Fibroblast of pulmonary artery (primary cell): ENCODE results near the gene RABEPK.

Experiments
- DNase-seq: peaks from one replicate; pipeline ENCODE4 v3.0.0-alpha.2; 2010; ENCODE audit warnings: low read depth
- H3K4me3 ChIP-seq: replicated peaks from 2 replicates; pipeline ENCODE4 v1.5.1; 2011; ENCODE audit warnings: low read depth, mild to moderate bottlenecking, control low read depth, low read length, moderate library complexity
- TF ChIP-seq, protein P1 (sequence below): IDR thresholded peaks from 2 replicates; pipeline ENCODE4 v1.5.1; 2011; ENCODE audit warnings: mild to moderate bottlenecking, control low read depth, low read length, inconsistent platforms; ENCODE audit errors: missing control alignments

The RABEPK gene

GRCh38 chr9:125235804-125236519, 35.6 kb downstream of the RABEPK start:
- TF ChIP-seq, protein P1, sequence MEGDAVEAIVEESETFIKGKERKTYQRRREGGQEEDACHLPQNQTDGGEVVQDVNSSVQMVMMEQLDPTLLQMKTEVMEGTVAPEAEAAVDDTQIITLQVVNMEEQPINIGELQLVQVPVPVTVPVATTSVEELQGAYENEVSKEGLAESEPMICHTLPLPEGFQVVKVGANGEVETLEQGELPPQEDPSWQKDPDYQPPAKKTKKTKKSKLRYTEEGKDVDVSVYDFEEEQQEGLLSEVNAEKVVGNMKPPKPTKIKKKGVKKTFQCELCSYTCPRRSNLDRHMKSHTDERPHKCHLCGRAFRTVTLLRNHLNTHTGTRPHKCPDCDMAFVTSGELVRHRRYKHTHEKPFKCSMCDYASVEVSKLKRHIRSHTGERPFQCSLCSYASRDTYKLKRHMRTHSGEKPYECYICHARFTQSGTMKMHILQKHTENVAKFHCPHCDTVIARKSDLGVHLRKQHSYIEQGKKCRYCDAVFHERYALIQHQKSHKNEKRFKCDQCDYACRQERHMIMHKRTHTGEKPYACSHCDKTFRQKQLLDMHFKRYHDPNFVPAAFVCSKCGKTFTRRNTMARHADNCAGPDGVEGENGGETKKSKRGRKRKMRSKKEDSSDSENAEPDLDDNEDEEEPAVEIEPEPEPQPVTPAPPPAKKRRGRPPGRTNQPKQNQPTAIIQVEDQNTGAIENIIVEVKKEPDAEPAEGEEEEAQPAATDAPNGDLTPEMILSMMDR, result no peak
- DNase-seq, result no peak
- peak overlapping the region; percentile 33 for H3K4me3 ChIP-seq

DNA sequence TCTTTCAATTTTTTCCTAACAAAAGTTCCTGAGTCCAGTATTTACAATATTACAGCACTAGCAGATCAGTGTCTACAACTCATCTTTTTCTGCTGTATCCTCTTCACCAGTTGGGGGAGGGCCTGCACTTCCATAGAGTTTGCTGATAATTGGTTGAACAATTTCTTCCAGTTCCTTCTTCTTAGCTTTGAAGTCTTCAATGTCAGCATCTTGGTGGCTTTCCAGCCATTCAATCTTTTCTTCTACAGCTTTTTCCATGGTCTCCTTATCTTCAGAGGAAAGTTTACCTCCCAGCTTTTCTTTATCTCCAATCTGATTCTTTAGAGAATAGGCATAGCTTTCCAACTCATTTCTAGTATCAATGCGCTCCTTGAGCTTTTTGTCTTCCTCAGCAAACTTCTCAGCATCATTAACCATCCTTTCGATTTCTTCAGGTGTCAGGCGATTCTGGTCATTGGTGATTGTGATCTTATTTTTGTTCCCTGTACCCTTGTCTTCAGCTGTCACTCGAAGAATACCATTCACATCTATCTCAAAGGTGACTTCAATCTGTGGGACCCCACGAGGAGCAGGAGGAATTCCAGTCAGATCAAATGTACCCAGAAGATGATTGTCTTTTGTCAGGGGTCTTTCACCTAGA, 36.3 kb downstream of the RABEPK start:
- peak; percentile 18 for DNase-seq
- peak overlapping the region; percentile 98 for H3K4me3 ChIP-seq

DNA sequence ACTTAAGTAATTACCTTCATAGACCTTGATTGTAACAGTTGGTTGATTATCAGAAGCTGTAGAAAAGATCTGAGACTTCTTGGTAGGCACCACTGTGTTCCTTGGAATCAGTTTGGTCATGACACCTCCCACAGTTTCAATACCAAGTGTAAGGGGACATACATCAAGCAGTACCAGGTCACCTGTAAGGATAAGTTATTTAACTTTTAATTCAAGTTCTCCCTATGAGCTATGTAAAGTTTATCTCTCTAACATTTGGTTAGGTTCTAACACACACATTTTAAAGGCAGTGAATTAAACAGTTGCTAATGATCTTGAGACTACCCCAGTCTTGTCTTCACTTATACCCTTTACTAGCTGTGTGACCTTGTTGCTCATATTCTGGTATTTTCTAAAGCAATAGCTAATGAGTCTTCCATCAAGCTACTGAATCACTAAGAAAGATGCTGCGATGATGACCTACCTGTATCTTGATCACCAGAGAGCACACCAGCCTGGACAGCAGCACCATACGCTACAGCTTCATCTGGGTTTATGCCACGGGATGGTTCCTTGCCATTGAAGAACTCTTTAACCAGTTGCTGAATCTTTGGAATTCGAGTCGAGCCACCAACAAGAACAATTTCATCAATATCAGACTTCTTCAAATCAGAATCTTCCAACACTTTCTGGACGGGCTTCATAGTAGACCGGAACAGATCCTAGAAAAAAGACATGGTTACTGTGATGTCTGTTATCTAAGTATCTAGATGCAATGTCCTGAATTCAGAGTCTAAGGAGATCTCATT, 38.0 kb downstream of the RABEPK start:
- DNase-seq, result no peak
- H3K4me3 ChIP-seq, result peak overlapping the region; percentile 98

DNA sequence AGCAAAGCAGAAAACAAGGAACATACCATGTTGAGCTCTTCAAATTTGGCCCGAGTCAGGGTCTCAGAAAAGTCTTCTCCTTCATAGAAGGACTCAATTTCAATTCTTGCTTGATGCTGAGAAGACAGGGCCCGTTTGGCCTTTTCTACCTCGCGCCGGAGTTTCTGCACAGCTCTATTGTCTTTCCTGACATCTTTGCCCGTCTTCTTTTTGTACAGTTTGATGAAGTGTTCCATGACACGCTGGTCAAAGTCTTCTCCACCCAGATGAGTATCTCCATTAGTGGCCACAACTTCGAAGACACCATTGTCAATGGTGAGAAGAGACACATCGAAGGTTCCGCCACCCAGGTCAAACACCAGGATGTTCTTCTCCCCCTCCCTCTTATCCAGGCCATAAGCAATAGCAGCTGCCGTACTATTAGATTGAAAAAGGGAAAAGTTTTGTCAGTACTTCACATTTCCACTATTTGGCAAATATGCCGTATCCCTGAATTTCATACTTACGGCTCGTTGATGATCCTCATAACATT, 38.6 kb downstream of the RABEPK start:
- H3K4me3 ChIP-seq, result peak overlapping the region; percentile 98
- TF ChIP-seq, protein P1, result no peak
- no peak for DNase-seq

More for the DNA sequence above, 38.0 kb downstream of the RABEPK start:
- TF ChIP-seq, protein P1, result no peak

- peak overlapping the region; percentile 98 for H3K4me3 ChIP-seq
- no peak for DNase-seq
- TF ChIP-seq, protein P1, result no peak
Observed at GRCh38 chr9:125239631-125240597, 39.6 kb downstream of the RABEPK start.

DNA sequence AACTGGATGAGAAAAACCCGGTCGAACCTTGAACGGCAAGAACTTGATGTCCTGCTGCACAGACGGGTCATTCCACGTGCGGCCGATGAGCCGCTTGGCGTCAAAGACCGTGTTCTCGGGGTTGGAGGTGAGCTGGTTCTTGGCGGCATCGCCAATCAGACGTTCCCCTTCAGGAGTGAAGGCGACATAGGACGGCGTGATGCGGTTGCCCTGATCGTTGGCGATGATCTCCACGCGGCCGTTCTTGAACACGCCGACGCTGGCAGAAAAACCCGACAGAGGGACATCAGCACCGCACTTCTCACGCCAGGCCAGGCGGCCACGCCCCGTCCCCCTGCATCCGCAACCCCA, 40.3 kb downstream of the RABEPK start:
- TF ChIP-seq, protein P1, result no peak
- DNase-seq, result peak; percentile 46
- peak overlapping the region; percentile 98 for H3K4me3 ChIP-seq
